Measurements from ENCODE around the gene RABGAP1L. TPM values are rescaled to one million over a fixed set of nuclear protein-coding genes. Genes with fewer than 3 reads are reported as not detected.
"Not testable (repeated sequence)": the region's sequence is repeated elsewhere in the genome, so short reads cannot be mapped to it uniquely, and the experiment has no call there.

RABGAP1L gene
- total RNA-seq, 1 experiment from 2014 or later = 29.3 TPM

DNA sequence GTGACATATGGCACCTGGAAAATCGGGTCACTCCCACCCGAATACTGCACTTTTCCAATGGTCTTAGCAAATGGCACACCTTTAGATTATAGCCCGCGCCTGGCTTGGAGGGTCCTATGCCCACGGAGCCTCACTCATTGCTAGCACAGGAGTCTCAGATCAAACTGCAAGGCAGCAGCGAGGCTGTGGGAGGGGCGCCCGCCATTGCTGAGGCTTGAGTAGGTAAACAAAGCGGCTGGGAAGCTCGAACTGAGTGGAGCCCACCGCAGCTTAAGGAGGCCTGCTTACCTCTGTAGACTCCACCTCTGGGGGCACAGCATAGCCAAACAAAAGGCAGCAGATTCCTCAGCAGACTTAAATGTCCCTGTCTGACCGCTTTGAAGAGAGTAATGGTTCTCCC is 458.6 kb downstream of the RABGAP1L start:
- H3K9ac ChIP-seq (ENCODE audit: low read length); CTCF ChIA-PET; H3K4me1 ChIP-seq (ENCODE audit: control insufficient read depth in 1 of 2, insufficient read depth in 2 of 2, low read length in 2 of 2); RAD21 ChIA-PET (ENCODE audit: low non-redundant PET in 1 of 2, low total read pairs in 2 of 2, uncharacterized antibody in 2 of 2, unreplicated experiment in 2 of 2); H3K79me2 ChIP-seq (ENCODE audit: insufficient read depth, low read length); H3K27me3 ChIP-seq (ENCODE audit: insufficient read depth, low read length); H3K27ac ChIP-seq (ENCODE audit: low read depth, low read length); H3K36me3 ChIP-seq (ENCODE audit: control insufficient read depth in 1 of 2, insufficient read depth in 2 of 2, low read length in 2 of 2); POLR2A ChIA-PET; H3K4me2 ChIP-seq (ENCODE audit: low read length); H4K20me1 ChIP-seq (ENCODE audit: insufficient read depth); intact Hi-C loops (cut with micrococcal nuclease); H3K4me3 ChIP-seq (replicated peaks in 1 of 2; ENCODE audit: low read depth in 1 of 2, low read length in 2 of 2); H3K9me2 ChIP-seq (ENCODE audit: insufficient read depth); H3K9me3 ChIP-seq (ENCODE audit: control insufficient read depth in 1 of 2, insufficient read depth in 1 of 2, low read depth in 1 of 2, low read length in 2 of 2); DNase-seq (ENCODE audit: low read depth, low spot score); H2AFZ ChIP-seq (ENCODE audit: low read depth, low read length, poor library complexity, severe bottlenecking); ATAC-seq; BruUV-seq (replicated peaks): not testable (repeated sequence)

DNA sequence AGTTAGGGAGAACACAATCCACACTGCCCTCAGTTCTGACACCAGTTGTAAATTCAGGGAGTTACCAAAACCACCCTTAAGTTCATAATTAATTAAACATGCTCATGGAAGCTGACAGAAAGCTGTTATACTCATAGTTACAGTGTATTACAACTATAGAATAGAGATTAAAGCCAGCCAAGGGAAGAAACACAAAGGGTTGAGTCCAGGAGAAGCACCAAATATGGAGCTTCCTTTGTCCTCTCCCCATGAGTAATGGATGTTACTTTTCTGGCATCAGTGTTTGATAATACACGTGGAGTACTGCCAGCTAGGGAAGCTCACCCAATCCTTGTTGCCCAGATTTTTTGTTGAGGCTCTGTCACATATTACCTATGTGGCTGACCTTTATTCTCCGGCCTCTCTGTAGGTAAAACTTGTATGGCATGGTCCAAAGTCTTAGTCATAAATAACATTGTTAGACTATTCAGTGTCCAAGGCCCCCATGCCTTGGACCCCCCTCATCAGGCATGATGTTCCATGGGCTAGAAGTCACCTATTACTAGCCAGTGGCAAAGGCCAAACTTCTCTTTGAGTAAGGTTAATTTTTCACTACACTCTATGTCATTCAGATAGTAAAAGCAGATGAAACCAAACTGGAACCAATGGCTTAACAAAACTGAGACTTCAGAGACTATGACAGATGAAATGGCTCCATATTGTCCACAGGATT is 464.2 kb downstream of the RABGAP1L start:
- no peaks in the 10 kb centered on the region for H3K9me3 ChIP-seq (ENCODE audit: control insufficient read depth in 1 of 2, insufficient read depth in 1 of 2, low read depth in 1 of 2, low read length in 2 of 2)
- peaks cover 0 to 13% of the 10 kb centered on the region in 2 experiments; a peak in 1 of 4 replicates for H3K4me1 ChIP-seq (ENCODE audit: control insufficient read depth in 1 of 2, insufficient read depth in 2 of 2, low read length in 2 of 2)
- H3K9ac ChIP-seq (ENCODE audit: low read length) = no peak overlapping the region
- H3K9me2 ChIP-seq (ENCODE audit: insufficient read depth) = no peaks in the 10 kb centered on the region
- ChIA-PET RAD21 (ENCODE audit: low non-redundant PET in 1 of 2, low total read pairs in 2 of 2, uncharacterized antibody in 2 of 2, unreplicated experiment in 2 of 2) (no interaction called here), CTCF (no interaction called here), POLR2A (no interaction called here)
- no peak for TF ChIP-seq EZH2phosphoT487 (IDR thresholded peaks at IDR 0.05; ENCODE audit: borderline replicate concordance)
- no peak for TF ChIP-seq CEBPB (IDR thresholded peaks at IDR 0.05; ENCODE audit: low read depth)
- no peak for TF ChIP-seq ZNF274 (IDR thresholded peaks at IDR 0.05; ENCODE audit: low read depth, low read length)
- TF ChIP-seq YY1 (IDR thresholded peaks at IDR 0.05; ENCODE audit: extremely low read depth, insufficient replicate concordance, low read depth, low read length) = no peak
- TF ChIP-seq SIN3A (IDR thresholded peaks at IDR 0.05; ENCODE audit: low read depth) = no peak
- TF ChIP-seq SRF (IDR thresholded peaks at IDR 0.05; ENCODE audit: low read depth) = no peak
- no peak for TF ChIP-seq SP1 (IDR thresholded peaks at IDR 0.05; ENCODE audit: low read depth)
- TF ChIP-seq RAD21 (IDR thresholded peaks at IDR 0.05; ENCODE audit: low read depth) = no peak
- TF ChIP-seq FOSL1 (IDR thresholded peaks at IDR 0.05; ENCODE audit: low read depth) = no peak
- TF ChIP-seq EGR1 (IDR thresholded peaks at IDR 0.05; ENCODE audit: low read depth) = no peak
- TF ChIP-seq ZFX (IDR thresholded peaks at IDR 0.05) = no peak
- TF ChIP-seq EZH2 (IDR thresholded peaks at IDR 0.05) = no peak
- TF ChIP-seq, protein P1, sequence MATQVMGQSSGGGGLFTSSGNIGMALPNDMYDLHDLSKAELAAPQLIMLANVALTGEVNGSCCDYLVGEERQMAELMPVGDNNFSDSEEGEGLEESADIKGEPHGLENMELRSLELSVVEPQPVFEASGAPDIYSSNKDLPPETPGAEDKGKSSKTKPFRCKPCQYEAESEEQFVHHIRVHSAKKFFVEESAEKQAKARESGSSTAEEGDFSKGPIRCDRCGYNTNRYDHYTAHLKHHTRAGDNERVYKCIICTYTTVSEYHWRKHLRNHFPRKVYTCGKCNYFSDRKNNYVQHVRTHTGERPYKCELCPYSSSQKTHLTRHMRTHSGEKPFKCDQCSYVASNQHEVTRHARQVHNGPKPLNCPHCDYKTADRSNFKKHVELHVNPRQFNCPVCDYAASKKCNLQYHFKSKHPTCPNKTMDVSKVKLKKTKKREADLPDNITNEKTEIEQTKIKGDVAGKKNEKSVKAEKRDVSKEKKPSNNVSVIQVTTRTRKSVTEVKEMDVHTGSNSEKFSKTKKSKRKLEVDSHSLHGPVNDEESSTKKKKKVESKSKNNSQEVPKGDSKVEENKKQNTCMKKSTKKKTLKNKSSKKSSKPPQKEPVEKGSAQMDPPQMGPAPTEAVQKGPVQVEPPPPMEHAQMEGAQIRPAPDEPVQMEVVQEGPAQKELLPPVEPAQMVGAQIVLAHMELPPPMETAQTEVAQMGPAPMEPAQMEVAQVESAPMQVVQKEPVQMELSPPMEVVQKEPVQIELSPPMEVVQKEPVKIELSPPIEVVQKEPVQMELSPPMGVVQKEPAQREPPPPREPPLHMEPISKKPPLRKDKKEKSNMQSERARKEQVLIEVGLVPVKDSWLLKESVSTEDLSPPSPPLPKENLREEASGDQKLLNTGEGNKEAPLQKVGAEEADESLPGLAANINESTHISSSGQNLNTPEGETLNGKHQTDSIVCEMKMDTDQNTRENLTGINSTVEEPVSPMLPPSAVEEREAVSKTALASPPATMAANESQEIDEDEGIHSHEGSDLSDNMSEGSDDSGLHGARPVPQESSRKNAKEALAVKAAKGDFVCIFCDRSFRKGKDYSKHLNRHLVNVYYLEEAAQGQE (IDR thresholded peaks at IDR 0.05; ENCODE audit: low read depth) = no peak
- no peak for TF ChIP-seq POLR2AphosphoS5 (IDR thresholded peaks at IDR 0.05; ENCODE audit: low read depth, low read length)
- TF ChIP-seq JUND (IDR thresholded peaks at IDR 0.05) = no peak
- TF ChIP-seq, protein P2, sequence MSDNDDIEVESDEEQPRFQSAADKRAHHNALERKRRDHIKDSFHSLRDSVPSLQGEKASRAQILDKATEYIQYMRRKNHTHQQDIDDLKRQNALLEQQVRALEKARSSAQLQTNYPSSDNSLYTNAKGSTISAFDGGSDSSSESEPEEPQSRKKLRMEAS (IDR thresholded peaks at IDR 0.05) = no peak
- TF ChIP-seq ELF1 (IDR thresholded peaks at IDR 0.05; ENCODE audit: borderline replicate concordance, low read depth) = no peak
- TF ChIP-seq POLR2A (IDR thresholded peaks at IDR 0.05; ENCODE audit: borderline replicate concordance, extremely low read depth, insufficient read depth, insufficient read length) = no peak
- no peak for TF ChIP-seq TCF7L2 (IDR thresholded peaks at IDR 0.05; ENCODE audit: borderline replicate concordance, extremely low read depth, insufficient read depth, insufficient read length)
- no TSS peak for BruUV-seq (replicated peaks)
- ATAC-seq (no peak), DNase-seq (ENCODE audit: low read depth, low spot score) (no peak)
- no peak overlapping the region for H3K4me2 ChIP-seq (ENCODE audit: low read length)
- no peak overlapping the region for H3K27ac ChIP-seq (ENCODE audit: low read depth, low read length)
- no peaks in the 10 kb centered on the region for H3K27me3 ChIP-seq (ENCODE audit: insufficient read depth, low read length)
- H3K36me3 ChIP-seq (ENCODE audit: control insufficient read depth in 1 of 2, insufficient read depth in 2 of 2, low read length in 2 of 2) = no peaks in the 10 kb centered on the region
- intact Hi-C loops (cut with micrococcal nuclease) = no loop called here
- no peak overlapping the region for H3K4me3 ChIP-seq (replicated peaks in 1 of 2; ENCODE audit: low read depth in 1 of 2, low read length in 2 of 2)
- no peaks in the 10 kb centered on the region for H4K20me1 ChIP-seq (ENCODE audit: insufficient read depth)
- H2AFZ ChIP-seq (ENCODE audit: low read depth, low read length, poor library complexity, severe bottlenecking) = no peak overlapping the region
- H3K79me2 ChIP-seq (ENCODE audit: insufficient read depth, low read length) = no peaks in the 10 kb centered on the region

All from HCT116 (cell line).